MM.1S (cell line): ENCODE data around the gene METTL9.

Experiments used
- DNase-seq: peaks from one replicate; pipeline ENCODE4 v3.0.0-alpha.2; 2015
- H2AFZ ChIP-seq: fragments of 300-600 bp; sonication (generic); 2 replicates; pipeline ENCODE4 v1.6.0; 2016; ENCODE audit warnings: antibody characterized with exemption, low read length
- H3F3A ChIP-seq: fragments of 300-600 bp; sonication (generic); 2 replicates; pipeline ENCODE4 v1.6.1; 2016; ENCODE audit warnings: mild to moderate bottlenecking, antibody characterized with exemption, low read length, moderate library complexity, mixed read lengths; ENCODE audit not compliant: insufficient read depth
- H3K27ac ChIP-seq: fragments of 300-600 bp; sonication (generic); 2 replicates; pipeline ENCODE4 v1.5.1; 2016; ENCODE audit warnings: mild to moderate bottlenecking, low read length
- H3K27me3 ChIP-seq: fragments of 300-600 bp; sonication (generic); replicated peaks from 2 replicates; pipeline ENCODE4 v1.6.0; 2016; ENCODE audit warnings: low read length; ENCODE audit not compliant: insufficient read depth
- H3K36me3 ChIP-seq: fragments of 300-600 bp; sonication (generic); replicated peaks from 2 replicates; pipeline ENCODE4 v1.6.1; 2016; ENCODE audit warnings: mild to moderate bottlenecking, low read length, mixed read lengths; ENCODE audit not compliant: insufficient read depth
- H3K4me1 ChIP-seq: fragments of 300-600 bp; sonication (generic); 2 replicates; pipeline ENCODE4 v1.6.1; 2016; ENCODE audit warnings: low read length, mixed read lengths
- H3K4me2 ChIP-seq: fragments of 300-600 bp; sonication (generic); 2 replicates; pipeline ENCODE4 v1.6.0; 2016; ENCODE audit warnings: low read depth, low read length
- H3K4me3 ChIP-seq: fragments of 300-600 bp; sonication (generic); 2 replicates; pipeline ENCODE4 v1.5.1; 2016; ENCODE audit warnings: low read length, mixed read lengths
- H3K79me2 ChIP-seq: fragments of 300-600 bp; sonication (generic); 2 replicates; pipeline ENCODE4 v1.6.1; 2016; ENCODE audit warnings: mixed run types, low read length, mixed read lengths
- H3K9ac ChIP-seq: fragments of 300-600 bp; sonication (generic); 2 replicates; pipeline ENCODE4 v1.6.1; 2016; ENCODE audit warnings: low read length, mixed read lengths
- H3K9me2 ChIP-seq: fragments of 300-600 bp; sonication (generic); replicated peaks from 2 replicates; pipeline ENCODE4 v1.6.1; 2016; ENCODE audit warnings: mild to moderate bottlenecking, low read length, mixed read lengths; ENCODE audit not compliant: insufficient read depth
- H3K9me3 ChIP-seq: fragments of 300-600 bp; sonication (generic); replicated peaks from 2 replicates; pipeline ENCODE4 v1.6.1; 2016; ENCODE audit warnings: mild to moderate bottlenecking, low read length, mixed read lengths; ENCODE audit not compliant: insufficient read depth
- H4K20me1 ChIP-seq: fragments of 300-600 bp; sonication (generic); 2 replicates; pipeline ENCODE4 v1.6.1; 2016; ENCODE audit warnings: mild to moderate bottlenecking, low read length, moderate library complexity, mixed read lengths; ENCODE audit not compliant: insufficient read depth
- EZH2 ChIP-seq: fragments of 300-600 bp; sonication (generic); optimal IDR thresholded peaks from 2 replicates; pipeline ENCODE3; 2017; ENCODE audit warnings: low read depth, mild to moderate bottlenecking, antibody characterized with exemption, low read length, mixed read lengths
- EZH2phosphoT487 ChIP-seq: fragments of 300-600 bp; sonication (generic); IDR thresholded peaks from 2 replicates; pipeline ENCODE4 v1.6.1; 2018; ENCODE audit warnings: antibody characterized with exemption, low read length
- TF ChIP-seq, protein P1 (sequence below): fragments of 300-600 bp; sonication (generic); IDR thresholded peaks from 2 replicates; pipeline ENCODE4 v1.5.1; 2016; ENCODE audit warnings: antibody characterized with exemption, low read length, mixed read lengths

The METTL9 gene

DNA sequence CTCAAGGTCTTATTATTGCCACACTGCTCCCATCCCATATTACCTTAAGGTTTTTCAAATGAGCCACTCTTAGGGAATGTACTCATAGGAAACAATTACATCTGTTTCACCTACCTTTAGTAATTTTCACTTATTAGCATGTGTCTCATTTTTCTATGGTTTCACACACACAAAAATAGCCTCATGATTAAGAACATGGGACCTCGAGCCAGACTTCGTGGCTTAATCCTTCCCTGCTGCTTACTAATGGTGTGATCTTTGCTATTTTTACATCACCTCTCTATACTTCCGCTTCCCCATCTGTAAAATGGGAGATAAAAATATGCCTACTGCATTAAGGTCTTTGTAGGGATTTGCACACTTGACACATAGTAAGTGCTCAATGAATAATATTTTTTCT, 102.9 kb downstream of the METTL9 start:
- Histone ChIP-seq H3K4me1 (no peaks in the 10 kb centered on the region; the same call in 1 of the 2 replicates), H4K20me1 (no peaks in the 10 kb centered on the region), H3K79me2 (no peaks in the 10 kb centered on the region), H3K4me3 (no peak overlapping the region), H3K9me3 (no peaks in the 10 kb centered on the region), H3F3A (no peaks in the 10 kb centered on the region), H3K27ac (no peak overlapping the region), H2AFZ (no peak overlapping the region), H3K36me3 (no peaks in the 10 kb centered on the region), H3K9me2 (no peaks in the 10 kb centered on the region), H3K9ac (no peak overlapping the region), H3K27me3 (peaks cover 7% of the 10 kb centered on the region), H3K4me2 (no peak overlapping the region)
- TF ChIP-seq EZH2phosphoT487 (no peak), EZH2 (no peak)
- TF ChIP-seq, protein P1, sequence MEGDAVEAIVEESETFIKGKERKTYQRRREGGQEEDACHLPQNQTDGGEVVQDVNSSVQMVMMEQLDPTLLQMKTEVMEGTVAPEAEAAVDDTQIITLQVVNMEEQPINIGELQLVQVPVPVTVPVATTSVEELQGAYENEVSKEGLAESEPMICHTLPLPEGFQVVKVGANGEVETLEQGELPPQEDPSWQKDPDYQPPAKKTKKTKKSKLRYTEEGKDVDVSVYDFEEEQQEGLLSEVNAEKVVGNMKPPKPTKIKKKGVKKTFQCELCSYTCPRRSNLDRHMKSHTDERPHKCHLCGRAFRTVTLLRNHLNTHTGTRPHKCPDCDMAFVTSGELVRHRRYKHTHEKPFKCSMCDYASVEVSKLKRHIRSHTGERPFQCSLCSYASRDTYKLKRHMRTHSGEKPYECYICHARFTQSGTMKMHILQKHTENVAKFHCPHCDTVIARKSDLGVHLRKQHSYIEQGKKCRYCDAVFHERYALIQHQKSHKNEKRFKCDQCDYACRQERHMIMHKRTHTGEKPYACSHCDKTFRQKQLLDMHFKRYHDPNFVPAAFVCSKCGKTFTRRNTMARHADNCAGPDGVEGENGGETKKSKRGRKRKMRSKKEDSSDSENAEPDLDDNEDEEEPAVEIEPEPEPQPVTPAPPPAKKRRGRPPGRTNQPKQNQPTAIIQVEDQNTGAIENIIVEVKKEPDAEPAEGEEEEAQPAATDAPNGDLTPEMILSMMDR = no peak
- DNase-seq = no peak

DNA sequence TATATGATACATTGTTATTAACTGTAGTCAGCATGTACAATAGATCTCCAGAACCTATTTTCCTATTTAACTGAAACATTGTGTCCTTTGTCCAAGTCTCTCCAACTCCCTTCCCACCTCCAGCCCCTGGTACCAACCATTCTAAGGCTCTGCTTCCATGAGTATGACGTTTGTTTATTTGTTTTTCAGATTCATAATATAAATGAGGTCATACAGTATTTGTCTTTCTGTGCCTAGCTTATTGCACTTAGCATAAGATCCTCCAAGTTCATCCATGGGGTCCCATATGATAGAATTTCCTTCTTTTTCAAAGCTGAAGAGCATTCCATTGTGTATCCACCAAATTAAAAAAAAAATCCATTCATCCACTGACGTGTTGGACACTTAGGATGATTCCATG, 103.8 kb downstream of the METTL9 start:
- Histone ChIP-seq H3K79me2 (no peaks in the 10 kb centered on the region), H3K4me2 (no peak overlapping the region)

GRCh38 chr16:21703589-21704174, 104.3 kb downstream of the METTL9 start:
- peaks cover 7% of the 10 kb centered on the region for H3K27me3 ChIP-seq
- H3K9me3 ChIP-seq = no peaks in the 10 kb centered on the region
- H3K27ac ChIP-seq = no peak overlapping the region
- no peaks in the 10 kb centered on the region; the same call in 1 of the 2 replicates for H3K4me1 ChIP-seq
- H3K4me2 ChIP-seq = no peak overlapping the region
- no peak for TF ChIP-seq EZH2phosphoT487
- TF ChIP-seq EZH2 = no peak
- TF ChIP-seq, protein P1 = no peak
- H2AFZ ChIP-seq = no peak overlapping the region
- H3K4me3 ChIP-seq = no peak overlapping the region
- DNase-seq = peak; percentile 21
- no peak overlapping the region for H3K9ac ChIP-seq
- no peaks in the 10 kb centered on the region for H3F3A ChIP-seq
- no peaks in the 10 kb centered on the region for H3K36me3 ChIP-seq
- H4K20me1 ChIP-seq = no peaks in the 10 kb centered on the region
- no peaks in the 10 kb centered on the region for H3K9me2 ChIP-seq
- H3K79me2 ChIP-seq = no peaks in the 10 kb centered on the region

More for the DNA sequence above, 103.8 kb downstream of the METTL9 start:
- Histone ChIP-seq H3K27me3 (peaks cover 7% of the 10 kb centered on the region), H4K20me1 (no peaks in the 10 kb centered on the region), H3K9me3 (no peaks in the 10 kb centered on the region), H3K27ac (no peak overlapping the region), H2AFZ (no peak overlapping the region), H3K4me3 (no peak overlapping the region), H3F3A (no peaks in the 10 kb centered on the region), H3K9ac (no peak overlapping the region), H3K36me3 (no peaks in the 10 kb centered on the region), H3K9me2 (no peaks in the 10 kb centered on the region), H3K4me1 (no peaks in the 10 kb centered on the region; the same call in 1 of the 2 replicates)
- TF ChIP-seq EZH2phosphoT487 (no peak), EZH2 (no peak)
- TF ChIP-seq, protein P1 = no peak
- no peak for DNase-seq
